HPDE6-E6E7 (cell line): ENCODE measurements around the gene NKTR.

Experiments used
- DNase-seq: peaks from one replicate; pipeline ENCODE4 v3.0.0; 2011; ENCODE audit warnings: missing footprints; ENCODE audit errors: extremely low spot score

Gene NKTR

GRCh38 chr3:42662037-42662812, 61.7 kb downstream of the NKTR start:
- DNase-seq = no peak

GRCh38 chr3:42662813-42663535, 62.5 kb downstream of the NKTR start:
- DNase-seq = no peak

GRCh38 chr3:42663581-42664437, 63.3 kb downstream of the NKTR start:
- no peak for DNase-seq

- no peak for DNase-seq
Measured at GRCh38 chr3:42664438-42664803, 63.9 kb downstream of the NKTR start.

GRCh38 chr3:42665050-42665878, 64.8 kb downstream of the NKTR start:
- no peak for DNase-seq

- DNase-seq = no peak
Measured at GRCh38 chr3:42666022-42666421, 65.5 kb downstream of the NKTR start.

GRCh38 chr3:42666577-42666998, 66.1 kb downstream of the NKTR start:
- no peak for DNase-seq

- DNase-seq = no peak
Measured at GRCh38 chr3:42667096-42667522, 66.6 kb downstream of the NKTR start.

- no peak for DNase-seq
Measured at GRCh38 chr3:42667523-42668412, 67.3 kb downstream of the NKTR start.

- no peak for DNase-seq
Measured at GRCh38 chr3:42668413-42668760, 67.9 kb downstream of the NKTR start.

GRCh38 chr3:42668793-42669217, 68.3 kb downstream of the NKTR start:
- no peak for DNase-seq

- no peak for DNase-seq
Measured at GRCh38 chr3:42670051-42670576, 69.6 kb downstream of the NKTR start.

- DNase-seq = no peak
Measured at GRCh38 chr3:42670670-42671069, 70.2 kb downstream of the NKTR start.

GRCh38 chr3:42672515-42672914, 72.0 kb downstream of the NKTR start:
- DNase-seq = no peak

- no peak for DNase-seq
Measured at GRCh38 chr3:42673082-42673481, 72.6 kb downstream of the NKTR start.

- no peak for DNase-seq
Measured at GRCh38 chr3:42674146-42674545, 73.7 kb downstream of the NKTR start.

- no peak for DNase-seq
Measured at GRCh38 chr3:42675909-42676308, 75.4 kb downstream of the NKTR start.

- no peak for DNase-seq
Measured at GRCh38 chr3:42678447-42678846, 78.0 kb downstream of the NKTR start.

- no peak for DNase-seq
Measured at GRCh38 chr3:42680271-42680670, 79.8 kb downstream of the NKTR start.

- no peak for DNase-seq
Measured at GRCh38 chr3:42680806-42681205, 80.3 kb downstream of the NKTR start.
